ENCODE results near the gene TMPRSS12.
"Not testable (repeated sequence)": the region's sequence is repeated elsewhere in the genome, so short reads cannot be mapped to it uniquely, and the experiment has no call there.

Gene TMPRSS12

DNA sequence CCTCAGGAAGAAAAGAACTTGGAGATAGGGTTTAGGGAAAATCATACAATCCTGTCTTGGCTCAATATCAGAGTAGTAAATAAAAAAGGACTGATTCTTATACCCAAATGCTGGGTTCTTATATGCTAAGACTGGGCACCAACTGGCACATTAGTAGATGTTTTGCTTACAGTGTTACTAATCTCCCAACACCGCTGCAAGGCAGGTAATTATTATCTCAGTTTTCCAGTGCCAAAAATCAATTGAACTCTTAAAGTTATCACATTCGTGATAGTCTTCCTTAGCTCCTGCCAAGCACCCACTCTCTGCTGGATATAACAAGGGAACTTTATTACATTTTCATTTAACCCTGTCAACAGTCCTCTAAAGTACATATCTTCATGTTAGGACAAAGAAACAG lies 84.6 kb downstream of the TMPRSS12 start:
- DNase-seq: no peak

GRCh38 chr12:50927766-50928224 lies 85.1 kb downstream of the TMPRSS12 start:
- no peak for DNase-seq

DNA sequence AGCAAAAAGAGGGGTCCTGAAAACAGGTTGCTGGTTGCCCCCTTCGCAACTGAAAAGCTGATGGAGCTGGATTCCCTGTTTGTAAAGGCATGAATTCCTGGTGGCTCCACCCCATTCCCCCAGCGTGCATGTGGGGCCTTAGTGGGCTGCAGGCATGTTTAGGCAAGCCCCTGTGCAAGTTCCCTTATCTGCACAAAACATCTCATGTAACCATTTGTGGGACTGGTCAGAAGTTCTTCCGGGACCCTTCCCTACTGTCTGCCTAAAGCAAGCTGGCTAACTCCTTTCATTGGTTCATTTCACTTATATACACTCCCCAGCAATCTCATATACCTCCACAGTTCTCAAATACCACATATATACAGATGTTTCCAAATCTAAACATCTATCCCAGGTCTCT lies 85.7 kb downstream of the TMPRSS12 start:
- DNase-seq: no peak

- no peak for DNase-seq
Measured at GRCh38 chr12:50929831-50930230, 87.1 kb downstream of the TMPRSS12 start.

- DNase-seq: not testable (repeated sequence)
Measured at GRCh38 chr12:50930477-50930876, 87.8 kb downstream of the TMPRSS12 start.

DNA sequence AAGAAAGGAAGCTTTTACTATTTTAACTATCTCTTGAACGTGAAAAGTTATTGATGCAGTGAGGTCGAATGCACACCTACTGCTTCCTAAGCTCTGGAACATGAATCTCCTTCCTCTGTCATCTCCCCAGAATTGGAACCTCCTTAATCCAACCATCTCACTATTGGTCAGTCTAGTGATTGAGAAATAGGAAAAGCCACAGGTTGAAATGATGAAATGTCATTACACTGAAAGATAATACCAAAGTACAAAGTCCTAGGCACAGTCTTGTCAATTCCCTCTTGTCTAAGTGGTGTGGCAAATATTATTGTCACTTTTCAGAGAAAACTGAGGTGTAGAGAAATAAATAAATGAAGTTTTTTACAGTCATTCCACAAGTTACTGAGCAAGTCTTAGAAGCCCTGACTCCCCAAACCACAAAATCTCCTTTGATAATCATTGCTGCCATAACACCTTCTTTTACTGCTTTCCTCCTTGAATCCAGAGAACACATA lies 90.1 kb downstream of the TMPRSS12 start:
- DNase-seq: no peak

DNA sequence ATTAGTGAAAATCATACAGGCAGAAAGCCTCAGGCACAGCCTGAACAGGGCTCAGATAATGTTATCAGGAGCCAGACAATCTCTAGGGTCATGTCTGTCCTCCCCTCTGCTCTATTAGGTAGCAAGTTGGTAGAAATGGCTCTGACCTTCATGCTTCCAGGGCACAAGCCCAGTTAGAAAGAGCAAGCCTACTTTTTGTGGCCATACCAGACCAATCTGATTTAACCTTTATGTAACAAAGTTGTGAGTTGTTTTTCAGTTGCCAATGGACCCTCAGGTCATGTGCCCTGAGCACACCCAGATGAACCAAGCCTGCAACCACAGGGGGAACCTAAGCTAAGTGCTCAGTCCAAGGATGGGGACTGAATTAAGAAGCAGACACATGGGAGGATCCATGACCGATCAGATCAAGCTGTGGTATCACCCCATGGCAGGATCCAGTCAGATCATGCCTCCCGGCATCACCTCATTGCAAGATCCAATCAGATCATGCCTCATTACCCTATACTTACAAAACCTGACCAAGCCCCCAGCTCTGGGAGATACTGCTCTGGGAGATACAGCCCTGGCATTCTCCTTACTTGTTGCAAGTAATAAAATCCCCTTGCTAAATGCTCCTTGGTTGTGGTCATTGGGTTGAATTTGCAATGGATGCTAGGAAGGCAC lies 90.9 kb downstream of the TMPRSS12 start:
- DNase-seq: no peak

GRCh38 chr12:50934371-50934851 lies 91.7 kb downstream of the TMPRSS12 start:
- no peak for DNase-seq

DNA sequence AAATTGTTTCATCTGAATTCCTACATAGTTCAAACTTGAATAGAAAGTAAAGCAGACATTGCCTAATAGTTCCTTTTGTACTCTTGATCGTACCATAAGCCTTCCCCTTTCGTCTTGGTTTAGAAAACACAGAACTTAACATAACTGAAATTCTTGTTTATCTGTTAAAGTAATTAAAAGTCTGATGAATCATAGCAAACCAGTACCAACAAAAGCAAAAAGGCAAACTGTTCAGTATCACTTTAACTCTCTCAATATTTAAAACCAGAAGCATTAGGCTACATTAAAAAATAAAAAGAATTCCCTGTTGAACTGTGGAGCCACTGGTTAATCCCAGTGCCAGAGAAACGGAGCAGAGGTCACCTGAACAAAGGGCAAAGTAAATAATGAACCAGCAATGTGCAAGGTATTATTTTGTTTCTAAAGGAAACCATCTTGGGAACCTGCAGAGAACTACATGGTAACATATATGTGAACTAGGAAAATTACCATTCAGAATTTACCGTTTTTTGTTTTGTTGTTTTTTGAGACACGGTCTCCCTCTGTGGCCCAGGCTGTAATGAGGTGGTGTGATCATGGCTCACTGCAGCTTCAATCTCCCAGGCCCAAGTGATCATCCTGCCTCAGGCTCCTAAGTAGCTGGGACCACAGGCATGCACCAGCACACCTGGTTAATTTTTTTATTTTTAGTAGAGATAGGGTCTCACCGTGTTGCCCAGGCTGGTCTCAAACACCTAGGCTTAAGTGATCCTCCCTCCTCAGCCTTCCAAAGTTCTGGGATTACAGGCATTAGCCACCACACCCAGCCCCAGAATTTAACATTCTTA lies 92.5 kb downstream of the TMPRSS12 start:
- DNase-seq: no peak

- no peak for DNase-seq
Measured at GRCh38 chr12:50936821-50937530, 94.2 kb downstream of the TMPRSS12 start.

All from NCI-H446 treated with DMSO at 0.1 percent for 48 hours (cell line).